HG02938 (cell line): ENCODE results near the gene COBL.

Source experiments
- ATAC-seq: cut with Tn5 transposase; IDR thresholded peaks from one replicate; pipeline ENCODE4 v1.9.1; 2021; ENCODE audit warnings: mild to moderate bottlenecking, moderate library complexity; ENCODE audit not compliant: unreplicated experiment

The COBL gene

DNA sequence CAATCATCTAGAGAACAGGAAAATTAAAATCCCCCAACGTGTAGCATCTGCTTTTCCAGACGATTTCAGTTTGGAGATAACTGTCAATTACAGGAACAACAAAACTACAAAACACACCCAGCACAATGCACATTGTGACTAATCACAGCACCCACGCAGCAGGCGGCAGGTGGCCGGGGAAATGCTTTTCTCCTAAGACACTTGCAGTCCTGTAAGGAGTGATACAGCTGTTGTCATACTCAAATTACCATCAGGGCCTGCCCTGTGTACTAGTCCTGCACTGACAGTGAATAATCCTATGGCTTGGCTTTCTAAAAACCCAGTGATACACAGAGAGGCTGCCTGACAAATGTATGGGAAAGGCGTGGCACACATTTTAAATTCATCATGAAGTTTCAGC is 37.8 kb downstream of the COBL start:
- no peak for ATAC-seq

DNA sequence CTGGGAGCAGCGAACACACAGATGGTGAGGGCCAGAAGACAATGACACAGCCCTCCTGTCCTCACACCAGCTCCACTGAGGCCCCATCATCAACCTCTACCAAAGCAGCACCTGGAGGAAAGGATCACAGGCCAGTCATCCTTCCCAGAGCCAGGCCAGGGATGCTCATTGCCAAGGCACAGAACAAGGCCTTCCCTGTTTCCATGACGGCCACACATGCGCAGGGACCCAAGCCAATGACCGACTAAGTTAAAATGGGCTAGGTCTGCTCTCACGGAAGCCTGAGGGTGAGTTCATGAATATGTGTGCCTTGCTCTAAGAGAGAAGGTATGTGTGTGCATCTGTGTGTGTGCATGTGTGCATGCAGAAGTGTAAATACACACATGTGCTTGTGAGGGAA is 39.6 kb downstream of the COBL start:
- no peak for ATAC-seq

DNA sequence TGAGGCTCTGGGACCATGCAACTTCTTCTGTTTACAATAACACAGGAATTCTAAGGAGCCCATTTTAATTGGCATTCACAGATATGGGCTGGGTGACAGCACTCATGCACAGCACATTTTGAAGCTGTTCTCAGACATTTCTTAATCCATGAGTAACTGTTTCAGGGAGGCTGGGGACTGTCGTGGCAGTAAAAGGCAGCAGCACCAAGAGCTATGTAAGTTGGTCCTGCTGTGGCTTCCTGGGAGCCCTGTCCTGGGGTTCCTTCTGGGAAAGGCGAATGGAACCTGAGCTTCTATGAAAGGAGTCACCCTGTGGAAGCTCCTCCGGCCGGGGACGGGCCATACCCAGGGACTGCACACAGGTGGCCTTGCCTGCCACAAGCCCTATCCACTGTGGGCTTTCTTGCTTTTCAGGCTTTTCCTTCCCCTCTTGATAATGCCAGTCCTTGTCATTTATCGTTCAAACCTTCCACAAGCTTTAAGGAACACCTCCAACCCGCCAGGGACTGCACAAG is 40.5 kb downstream of the COBL start:
- ATAC-seq = no peak

DNA sequence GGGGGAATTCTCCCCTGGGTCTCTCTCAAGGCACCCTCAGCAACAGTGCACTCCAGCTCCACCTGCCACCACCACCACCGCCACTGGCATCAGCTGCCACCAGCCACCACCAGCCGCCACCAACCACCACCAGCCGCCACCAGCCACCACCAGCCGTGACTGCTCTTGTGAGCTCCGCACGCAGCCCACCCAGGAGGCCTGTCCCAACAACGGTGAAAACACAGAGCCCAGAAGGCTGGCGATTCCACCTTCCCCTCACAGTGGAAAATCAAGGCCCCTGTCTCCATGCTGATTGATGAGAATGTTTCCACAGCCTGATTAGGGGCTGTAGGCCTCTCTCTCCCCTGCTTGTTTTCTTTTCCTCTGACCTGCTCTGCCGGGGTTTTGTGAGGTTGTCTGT is 41.1 kb downstream of the COBL start:
- ATAC-seq = no peak

GRCh38 chr7:51274955-51275354 is 41.7 kb downstream of the COBL start:
- ATAC-seq = no peak

DNA sequence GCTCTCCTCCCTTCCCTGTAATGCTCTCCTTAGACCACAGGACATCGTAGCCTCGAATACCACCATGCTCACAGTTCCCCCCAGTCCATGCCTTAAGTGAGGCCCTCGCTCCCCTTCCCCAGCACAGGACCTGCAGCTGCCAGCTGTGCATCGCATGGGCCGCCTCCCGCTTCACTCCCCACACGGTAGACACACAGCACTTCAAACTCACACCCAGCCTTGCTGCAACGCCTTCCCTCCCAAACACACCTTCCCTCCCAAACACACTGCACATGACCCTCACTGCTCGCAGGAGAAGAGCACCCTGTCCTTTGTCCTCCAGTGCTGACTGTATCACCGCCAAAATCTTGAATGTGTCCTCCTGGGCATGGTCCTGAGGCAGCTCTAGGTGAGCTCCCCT is 42.6 kb downstream of the COBL start:
- ATAC-seq = no peak

DNA sequence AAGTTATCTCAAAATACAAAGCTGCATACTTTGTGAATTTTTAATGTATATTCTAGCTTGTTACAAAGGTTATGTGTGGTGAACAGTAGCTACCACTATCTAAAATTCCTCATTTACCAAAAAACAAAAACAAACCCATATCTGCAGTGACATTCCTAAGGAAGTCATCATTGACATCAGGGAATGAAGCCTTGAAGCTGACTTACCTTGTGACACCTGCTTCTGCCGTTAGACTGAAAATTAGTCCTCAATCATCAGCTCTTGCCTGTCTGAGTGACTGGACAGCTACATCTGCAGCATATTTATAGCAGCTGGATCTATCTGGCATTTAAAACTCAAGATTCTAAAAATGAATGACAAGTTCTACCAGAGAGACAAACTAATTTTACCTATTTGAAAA is 43.2 kb downstream of the COBL start:
- ATAC-seq = no peak

- ATAC-seq = no peak
Observed at GRCh38 chr7:51270965-51271364, 45.6 kb downstream of the COBL start.

- ATAC-seq = no peak
Observed at GRCh38 chr7:51269911-51270310, 46.7 kb downstream of the COBL start.

DNA sequence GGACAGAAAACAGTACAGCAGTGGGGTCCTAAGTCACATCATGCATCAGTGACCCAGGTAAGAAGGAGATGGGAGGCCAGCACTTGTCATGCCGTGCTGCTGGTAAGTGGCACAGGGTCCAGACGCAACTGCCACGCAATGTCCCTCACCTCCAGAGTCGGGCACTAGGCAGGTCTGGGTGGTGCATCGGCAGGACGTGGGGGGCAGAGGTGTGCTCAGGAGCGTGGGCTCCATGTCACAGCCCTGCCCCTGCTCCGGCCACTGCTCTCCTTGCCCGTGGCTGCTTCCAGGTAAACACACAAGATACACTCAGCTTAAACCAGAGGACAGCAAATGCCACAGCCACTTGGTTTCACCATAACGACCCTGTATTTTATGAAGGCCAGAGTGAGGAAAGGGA is 47.3 kb downstream of the COBL start:
- ATAC-seq = no peak

- no peak for ATAC-seq
Observed at GRCh38 chr7:51268859-51269258, 47.8 kb downstream of the COBL start.

DNA sequence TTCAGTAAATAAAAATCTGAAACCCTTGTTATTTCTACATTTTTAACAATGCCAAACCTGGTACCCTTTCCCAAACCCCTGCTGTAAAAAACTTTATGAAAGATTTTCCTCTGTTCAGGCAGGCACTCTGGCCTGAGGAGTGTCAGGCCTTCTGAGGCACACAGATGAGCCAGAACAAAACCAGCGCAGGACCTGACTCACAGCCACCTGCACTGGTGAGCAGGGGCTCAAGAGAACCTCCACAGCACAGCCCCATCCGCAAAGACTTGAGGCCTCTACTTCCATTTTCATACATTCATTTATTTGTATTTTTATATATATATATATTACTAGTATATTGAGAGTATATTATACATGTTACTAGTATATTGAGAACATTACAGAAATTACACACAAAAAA is 49.4 kb downstream of the COBL start:
- ATAC-seq = no peak

DNA sequence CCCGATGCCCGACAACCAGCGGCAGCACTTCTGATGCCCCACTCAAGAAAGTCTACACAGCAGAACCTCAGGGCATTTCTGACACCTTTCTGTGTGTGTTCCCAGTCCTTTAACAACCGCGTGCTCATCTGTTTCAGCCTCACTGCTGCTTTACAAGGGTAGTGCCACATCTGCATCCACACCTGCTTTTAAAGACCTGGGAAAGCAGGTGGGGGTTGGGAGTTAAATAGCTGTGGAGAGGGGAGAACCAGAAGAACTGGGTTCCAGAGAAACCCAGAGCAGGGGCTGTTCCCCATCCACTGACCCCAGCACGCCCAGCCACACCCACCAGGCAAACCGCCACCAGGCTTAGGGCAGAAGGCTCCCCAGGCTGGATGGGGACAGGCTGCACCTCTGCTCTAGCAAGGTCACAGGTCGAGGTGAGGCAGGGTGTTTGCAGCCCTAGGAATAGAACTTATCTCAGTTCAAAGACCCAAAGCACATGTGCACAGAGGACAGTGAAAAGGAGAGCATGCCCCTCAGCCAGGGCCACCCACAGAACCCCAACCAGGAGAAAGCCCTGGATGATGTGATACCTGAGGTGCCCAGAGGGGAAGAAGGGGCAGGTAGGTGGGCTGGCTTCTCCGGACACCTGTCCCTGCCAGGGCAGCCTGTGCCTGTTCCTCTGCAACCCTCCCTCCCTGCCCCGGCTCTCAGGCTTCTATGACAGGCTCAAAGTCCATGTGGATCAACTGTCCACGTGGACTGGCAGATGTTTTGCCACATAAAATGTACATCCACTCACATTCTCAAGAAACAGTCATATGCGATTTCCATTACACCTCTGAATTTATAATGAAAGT is 51.3 kb downstream of the COBL start:
- no peak for ATAC-seq

DNA sequence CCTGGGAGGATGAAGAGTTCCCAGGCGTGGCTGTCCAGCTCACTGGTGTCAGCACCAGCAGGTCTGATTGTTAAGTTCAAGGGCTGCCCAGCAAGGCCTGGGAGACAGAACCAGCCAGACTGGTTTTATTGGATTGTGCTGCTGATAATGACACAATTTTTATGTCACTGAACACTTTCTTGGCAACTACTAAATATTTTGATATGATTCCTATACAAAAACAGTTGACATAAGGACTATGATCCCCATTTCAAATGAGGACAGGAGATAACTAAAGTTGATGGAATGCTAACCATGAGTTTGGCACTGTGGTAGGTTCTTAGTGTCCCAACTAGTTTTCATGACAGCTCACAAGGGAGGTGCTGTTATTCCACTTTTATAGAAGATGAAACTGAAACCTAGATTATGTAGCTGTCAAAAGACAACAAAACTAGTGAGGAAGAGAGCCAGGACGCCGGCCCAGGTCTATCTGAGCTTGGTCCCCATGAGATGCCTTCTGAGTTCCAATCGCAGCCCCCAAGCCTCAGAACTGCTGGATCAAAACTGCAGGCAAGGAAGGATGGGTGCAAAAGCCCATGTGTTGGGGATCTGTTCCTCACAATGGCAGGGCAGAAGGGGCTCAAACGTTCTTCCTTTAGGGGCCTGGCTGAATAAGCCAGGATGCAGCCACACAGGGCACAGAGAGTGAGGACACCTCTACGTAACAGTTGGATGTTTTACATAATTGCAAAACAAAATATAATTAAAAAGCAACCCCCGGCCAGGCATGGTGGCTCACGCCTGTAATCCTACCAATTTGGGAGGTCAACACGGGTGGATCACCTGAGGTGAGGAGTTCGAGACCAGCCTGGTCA is 52.8 kb downstream of the COBL start:
- ATAC-seq = no peak

DNA sequence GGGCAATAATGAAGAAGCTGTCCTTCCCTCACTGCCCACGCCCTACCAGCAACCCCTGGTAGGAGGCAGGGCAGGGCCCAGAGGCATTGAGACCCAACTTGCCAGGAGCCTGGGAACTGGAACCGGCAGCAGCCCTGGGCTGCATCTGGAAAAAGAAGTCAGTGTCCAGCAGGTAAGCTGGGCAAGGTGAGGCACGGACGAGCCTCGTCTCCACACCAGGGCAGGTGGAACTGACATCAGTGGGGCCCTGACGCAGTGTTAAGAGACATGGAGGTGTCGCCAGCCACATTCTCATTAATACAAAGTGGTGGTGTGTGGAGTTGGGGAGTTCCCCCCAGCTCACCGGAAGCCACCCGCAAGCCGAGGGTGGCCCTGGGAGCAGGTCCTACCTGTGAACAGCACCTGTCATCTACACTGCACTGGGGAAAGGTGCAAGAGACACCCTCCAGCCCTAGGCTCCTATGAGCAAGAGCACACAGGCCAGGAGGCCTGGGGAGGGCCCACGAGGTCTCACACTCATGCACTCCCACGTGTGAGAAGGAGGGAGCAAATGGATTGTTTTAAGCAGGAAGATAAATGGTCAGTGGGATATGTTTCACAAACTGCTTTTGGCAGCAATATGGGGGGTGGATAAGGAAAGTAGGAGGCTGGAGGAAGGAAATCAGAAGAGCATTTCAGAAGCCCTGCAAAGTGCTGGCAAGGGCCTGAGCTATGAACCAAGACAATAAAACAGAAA is 53.6 kb downstream of the COBL start:
- no peak for ATAC-seq

DNA sequence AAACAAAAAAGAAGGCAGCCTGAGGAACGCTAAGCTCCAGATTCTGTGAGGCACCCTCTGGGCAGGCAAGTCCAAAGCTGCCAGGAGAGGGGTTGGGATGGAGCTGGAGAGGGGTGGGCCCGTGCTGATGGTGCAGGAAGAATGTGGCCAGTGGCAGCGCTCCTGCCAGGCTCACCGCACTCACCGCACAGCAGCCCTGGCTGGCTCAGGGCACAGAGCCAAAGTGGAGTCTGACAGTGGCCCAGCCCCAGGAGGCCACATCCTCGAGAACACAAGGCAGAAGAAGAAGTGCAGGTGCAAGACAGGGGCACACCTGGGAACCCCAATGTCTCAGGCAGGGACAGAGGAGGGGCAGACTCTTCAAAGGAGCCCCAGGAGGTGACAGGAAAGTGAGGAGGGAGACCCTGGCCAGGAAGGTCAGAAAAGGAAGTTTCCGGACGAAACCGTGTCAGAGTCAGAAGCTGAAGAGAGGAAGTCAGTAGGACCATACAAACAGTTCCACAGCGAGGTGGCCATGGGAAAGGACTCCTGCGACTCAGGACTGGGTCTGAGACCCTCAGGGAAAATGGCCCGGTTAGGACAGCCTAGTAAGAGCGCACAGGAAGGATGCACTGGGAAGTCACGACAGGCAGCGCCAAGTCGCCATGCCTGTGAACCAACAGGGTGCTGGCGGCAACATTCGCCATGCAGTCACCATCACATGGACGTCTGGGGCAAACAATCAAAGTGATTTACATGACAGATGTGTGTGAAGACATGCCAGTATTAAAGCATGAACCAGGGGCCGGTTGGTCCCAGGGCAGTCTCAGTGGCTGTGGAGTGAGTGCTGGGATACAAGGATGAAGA is 54.4 kb downstream of the COBL start:
- ATAC-seq = no peak

DNA sequence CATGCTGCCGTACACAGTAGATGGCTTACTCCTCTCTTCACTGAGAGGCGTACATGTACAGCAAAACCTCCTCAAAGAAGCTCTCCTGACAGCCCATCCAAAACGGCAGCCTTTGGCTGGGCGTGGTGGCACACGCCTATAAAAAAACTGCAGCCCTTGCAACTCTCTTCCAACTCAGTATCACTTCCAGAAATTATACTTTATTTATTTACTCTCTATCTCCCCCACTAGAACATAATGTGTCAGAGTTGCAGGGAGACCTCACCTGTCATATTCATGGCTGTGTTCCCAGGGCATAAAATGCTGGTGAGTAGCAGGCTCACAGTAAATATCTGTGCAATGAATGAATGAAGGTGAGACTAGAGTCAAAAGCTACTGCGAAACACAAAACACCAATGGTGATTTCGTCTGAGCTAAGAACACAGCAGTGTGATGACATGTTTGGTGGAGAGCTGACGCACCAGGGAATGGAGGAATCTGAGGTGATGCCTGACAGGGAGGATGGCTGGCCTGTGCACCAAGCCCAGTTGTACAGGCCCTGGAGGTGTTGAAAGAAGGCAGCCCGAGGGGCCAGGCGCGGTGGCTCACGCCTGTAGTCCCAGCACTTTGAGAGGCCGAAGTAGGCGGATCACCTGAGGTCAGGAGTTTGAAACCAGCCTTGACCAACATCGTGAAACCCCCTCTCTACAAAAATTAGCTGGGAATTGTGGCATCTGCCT is 55.3 kb downstream of the COBL start:
- no peak for ATAC-seq

DNA sequence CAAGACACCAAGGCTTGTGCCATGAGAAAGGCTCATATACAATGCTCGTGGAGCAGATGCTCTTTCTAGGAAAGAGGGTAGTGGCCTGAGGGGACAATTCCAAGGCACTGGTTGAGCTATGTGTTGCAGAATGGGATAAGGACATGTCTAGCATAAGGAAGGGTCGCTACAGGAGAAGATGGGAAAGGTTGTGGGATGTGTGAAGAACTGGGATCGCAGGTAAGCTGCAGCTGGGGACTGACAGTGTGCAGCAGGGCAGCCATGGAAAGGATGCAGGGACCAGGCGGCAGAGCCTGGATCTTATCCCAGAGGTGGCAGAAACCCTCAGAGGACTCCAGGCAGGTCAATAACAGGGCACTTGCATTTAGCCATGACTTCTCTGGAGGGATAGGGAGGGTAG is 56.1 kb downstream of the COBL start:
- no peak for ATAC-seq

DNA sequence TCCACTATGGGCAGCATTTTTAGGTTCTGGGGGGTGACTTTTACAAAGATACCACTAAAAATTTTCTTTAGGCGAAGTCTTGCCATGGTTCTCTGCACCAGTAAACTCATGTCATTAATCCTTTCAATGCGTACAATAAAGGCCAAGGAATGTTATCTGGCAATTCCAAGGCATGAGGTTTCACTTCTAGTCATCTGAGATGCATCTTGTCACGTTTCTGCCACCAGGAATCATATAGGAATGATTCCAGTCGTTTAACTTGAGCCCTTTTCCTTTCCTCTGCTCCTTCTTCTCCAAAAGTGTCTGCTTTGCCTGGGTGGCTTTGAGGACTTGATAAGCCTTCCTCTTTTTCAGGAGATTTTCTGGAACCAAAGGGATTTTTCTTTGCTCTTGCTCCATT is 56.8 kb downstream of the COBL start:
- no peak for ATAC-seq

DNA sequence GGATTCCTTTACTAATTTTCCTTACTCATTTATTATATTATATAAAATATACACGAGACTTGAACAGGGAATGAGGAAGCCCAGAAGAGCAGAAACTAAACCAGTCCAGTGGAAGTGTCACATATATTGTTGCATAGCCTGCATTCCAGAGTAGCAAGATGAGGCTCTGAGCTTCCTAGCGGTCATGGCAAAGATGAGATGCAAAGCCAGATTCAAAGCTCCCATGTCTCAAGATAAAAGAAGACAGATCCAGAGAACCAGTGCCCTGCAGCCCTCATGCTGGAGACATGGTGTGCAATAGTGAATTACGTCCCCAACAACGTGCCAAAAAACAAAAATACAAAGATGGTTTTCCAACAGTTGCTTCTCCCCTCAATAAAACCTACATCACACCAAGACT is 59.7 kb downstream of the COBL start:
- ATAC-seq = no peak
